B cell (primary cell): ENCODE measurements around the gene ATOH1.

ENCODE experiments used
- CTCF ChIP-seq: fragments of 200-600 bp; IDR thresholded peaks from one replicate; pipeline ENCODE4 v1.8.0; 2022; ENCODE audit warnings: antibody characterized with exemption, mild to moderate bottlenecking
- EZH2 ChIP-seq: IDR thresholded peaks from 2 replicates; pipeline ENCODE4 v1.6.1; 2012; ENCODE audit warnings: borderline replicate concordance, low read depth, mild to moderate bottlenecking, moderate library complexity, low read length; ENCODE audit not compliant: insufficient read depth, poor library complexity, severe bottlenecking

- TF ChIP-seq CTCF (no peak), EZH2 (no peak)
These were observed 2.9 kb upstream of the ATOH1 start for GRCh38 chr4:93825551-93826216.
